ENCODE measurements around the gene LIN52.

GRCh38 chr14:74248017-74248416, 163.3 kb downstream of the LIN52 start:
- TF ChIP-seq EZH2 (IDR thresholded peaks at IDR 0.05; ENCODE audit: borderline replicate concordance, low read depth, low read length) (no peak), ZNF384 (IDR thresholded peaks at IDR 0.05; ENCODE audit: low read depth, low read length) (no peak), RBM22 (IDR thresholded peaks at IDR 0.05; ENCODE audit: low read depth, low read length, poor library complexity, severe bottlenecking) (no peak), CTCF (IDR thresholded peaks at IDR 0.05 in 2 of 3, conservative IDR thresholded peaks at IDR 0.05 in 1 of 3; ENCODE audit: insufficient read depth in 2 of 3, low read depth in 1 of 3, low read length in 3 of 3) (no peak), TOE1 (IDR thresholded peaks at IDR 0.05; ENCODE audit: borderline replicate concordance) (no peak), TOE1 (CRISPR knock-in tag; IDR thresholded peaks at IDR 0.05; ENCODE audit: borderline replicate concordance, low read depth) (no peak), HDAC8 (tag; IDR thresholded peaks at IDR 0.05) (no peak), ATF6 (CRISPR knock-in tag; IDR thresholded peaks at IDR 0.05) (no peak), PHF8 (IDR thresholded peaks at IDR 0.05; ENCODE audit: borderline replicate concordance, low read length) (no peak), CHCHD3 (CRISPR knock-in tag; IDR thresholded peaks at IDR 0.05) (no peak)
